HG02571 (cell line): Measurements from ENCODE around the gene RSAD2.

ENCODE experiments used
- ATAC-seq: cut with Tn5 transposase; IDR thresholded peaks from one replicate; pipeline ENCODE4 v1.9.1; 2021; ENCODE audit warnings: mild to moderate bottlenecking, moderate library complexity; ENCODE audit not compliant: unreplicated experiment

The RSAD2 gene

DNA sequence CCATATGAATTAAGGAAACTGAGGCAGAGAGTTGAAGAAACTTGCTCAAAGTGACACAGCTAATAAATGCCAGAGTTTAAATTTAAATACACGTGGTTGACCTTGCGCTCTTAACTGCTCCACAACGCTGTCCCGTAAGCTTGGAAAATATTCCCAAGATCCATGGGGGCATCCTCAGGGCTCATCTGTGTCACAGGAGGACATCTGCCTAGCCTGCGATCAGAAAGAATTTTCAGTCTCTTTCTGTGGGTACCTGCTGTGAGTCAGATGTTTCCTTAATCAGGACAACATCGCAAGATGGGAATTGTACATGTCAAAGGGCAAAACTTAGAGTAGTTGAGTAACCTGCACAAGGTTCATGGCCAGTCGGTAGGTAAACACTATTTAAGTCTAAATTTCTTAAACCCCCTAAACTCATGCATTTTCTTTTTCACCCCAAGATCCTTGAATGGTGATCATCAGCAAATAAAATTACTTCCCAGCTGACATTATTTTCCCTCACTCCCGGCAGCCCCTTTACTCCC is 13.3 kb upstream of the RSAD2 start:
- ATAC-seq: no peak

DNA sequence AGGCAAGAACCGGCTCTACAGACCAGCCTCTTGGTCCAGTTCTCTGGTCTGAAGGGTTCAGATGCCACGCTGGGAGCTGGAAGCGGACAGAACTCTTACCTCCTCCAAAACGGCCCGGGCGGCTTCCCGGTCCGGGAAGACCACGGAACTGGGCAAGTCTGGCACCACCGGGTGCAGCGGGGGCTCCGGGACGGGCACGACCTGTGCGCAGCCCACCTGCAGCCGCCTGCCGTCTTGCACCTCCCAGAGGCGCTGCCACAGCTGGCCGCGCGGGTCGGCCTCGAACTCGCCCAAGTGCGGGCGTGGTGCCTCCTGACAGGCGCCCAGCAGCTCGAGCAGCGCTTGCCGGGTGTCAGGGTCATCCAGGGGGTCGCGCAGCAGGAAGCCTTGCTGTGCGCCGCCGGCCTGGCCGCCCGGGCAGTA is 12.6 kb upstream of the RSAD2 start:
- peak; percentile 17 for ATAC-seq

DNA sequence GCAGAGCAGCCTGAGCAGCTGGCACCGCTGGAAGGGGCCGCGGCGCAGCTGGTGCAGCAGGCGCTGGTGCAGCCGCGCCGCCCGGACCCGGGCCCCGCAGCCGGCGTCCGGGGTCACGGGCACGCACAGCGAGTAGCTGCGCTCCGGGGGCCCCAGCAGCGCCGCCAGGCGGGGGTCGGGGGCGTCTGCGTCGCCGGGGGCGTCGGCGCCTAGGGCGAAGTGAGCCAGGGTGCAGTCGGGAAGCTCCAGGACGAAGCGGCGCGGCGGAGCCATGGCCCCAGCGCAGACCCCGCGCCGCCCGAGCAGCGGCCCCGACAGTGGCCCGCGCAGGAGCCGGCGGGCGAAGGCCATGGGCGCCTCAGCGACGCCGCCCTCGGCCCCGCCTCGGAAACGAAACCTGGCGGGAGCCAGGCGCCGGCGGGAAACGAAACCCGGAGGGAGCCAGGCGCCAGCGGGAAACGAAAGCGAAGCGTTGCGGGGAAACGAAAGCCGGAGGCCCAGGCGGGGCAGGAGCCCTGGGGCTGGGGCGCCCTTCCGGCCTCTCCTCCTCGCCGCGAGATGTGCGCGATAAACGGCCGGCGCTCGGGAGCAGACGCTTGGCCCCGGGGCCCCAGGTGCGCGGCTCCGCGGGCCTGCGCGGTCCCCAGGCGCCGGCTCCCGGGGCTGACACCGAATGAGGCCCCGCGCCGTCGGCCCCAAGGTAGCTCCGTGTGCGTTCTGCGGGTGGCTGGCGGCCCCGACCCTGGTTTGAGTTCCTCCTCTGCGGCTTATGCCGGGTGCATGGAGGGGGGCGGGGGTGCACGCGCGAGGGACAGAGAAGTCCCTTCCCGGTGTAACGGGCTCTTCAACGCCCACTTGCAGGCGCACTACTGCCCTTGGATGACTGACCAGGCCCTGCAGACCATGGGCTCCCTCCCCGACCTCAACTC is 12.0 kb upstream of the RSAD2 start, which contains the start of gene CMPK2:
Gene CMPK2 (minus strand): TSS at position 562 of the 929 bp plus-strand sequence. CDS start 211 bp downstream, at position 351.
- peak; percentile 70 for ATAC-seq

DNA sequence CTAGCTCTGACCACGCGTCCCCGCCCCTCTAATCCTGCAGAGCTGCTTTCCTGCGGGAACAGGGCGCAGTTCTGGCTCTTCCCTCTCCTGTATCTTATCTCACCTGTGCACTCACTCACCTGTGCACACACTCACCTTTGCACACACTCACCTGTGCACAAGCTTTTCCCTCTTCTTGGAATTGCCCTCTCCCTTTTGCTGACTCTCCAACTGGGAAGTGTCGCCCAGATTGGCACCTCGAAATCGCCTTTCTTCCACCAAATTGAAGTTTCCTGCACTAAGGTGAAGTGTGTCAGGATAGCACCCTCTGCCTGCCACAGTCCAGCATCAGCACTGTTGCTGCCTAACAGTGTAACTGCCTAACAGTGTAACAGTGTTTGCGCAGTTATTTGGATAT is 11.3 kb upstream of the RSAD2 start:
- ATAC-seq: no peak

DNA sequence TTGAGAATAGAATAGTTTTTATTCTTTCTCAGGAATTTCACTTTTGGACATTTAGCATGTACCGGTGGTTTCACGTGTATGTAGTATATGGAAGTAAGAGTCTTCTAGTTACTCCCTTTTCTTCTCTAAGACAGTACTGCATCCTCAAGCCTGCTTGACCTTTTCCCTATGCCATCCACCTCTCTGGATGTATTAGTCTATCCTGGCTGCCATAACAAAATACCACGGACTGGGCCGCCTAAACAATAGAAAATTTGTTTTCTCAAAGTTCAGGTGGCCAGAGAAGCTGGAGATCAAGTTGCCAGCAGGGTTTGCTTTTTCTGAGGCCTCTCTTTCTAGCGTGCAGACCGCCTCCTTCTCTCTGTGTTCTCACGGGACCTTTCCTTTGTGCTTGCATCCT is 10.6 kb upstream of the RSAD2 start:
- no peak for ATAC-seq

DNA sequence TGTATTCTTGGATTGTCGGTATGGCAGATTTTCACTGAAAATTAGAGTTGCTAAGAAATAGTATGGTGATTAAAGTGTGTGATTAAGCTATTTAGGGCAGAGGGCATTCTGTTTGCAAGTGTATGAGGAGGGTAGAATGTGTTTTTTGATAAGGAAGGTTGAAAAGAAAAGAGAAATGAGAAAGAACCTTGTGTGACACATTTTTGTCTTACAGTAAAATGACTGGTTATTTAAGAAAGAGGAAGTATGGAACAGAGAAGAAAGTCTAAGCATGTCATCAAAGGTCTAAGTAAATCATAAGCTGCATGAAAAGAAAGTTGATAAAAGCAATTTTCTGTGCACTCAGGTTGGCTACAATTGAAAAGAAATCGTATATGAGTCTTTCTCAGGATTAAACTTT is 5.2 kb upstream of the RSAD2 start:
- ATAC-seq: no peak

DNA sequence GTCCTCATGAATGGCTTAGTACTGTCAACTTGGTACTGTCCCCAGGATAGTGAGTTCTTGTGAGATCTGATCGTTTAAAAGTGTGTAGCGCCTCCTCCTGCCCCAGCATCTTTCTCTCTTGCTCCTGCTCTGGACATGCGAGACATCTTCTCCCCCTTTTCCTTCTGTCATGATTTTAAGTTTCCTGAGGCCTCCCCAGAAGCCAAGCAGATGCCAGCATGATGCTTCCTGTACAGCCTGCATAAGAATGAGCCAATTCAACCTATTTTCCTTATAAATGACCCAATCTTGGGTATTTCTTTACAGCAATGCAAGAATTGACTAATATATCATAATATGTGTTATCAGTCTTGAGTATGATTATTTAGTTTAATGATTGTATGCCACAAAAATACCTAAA is 3.5 kb upstream of the RSAD2 start:
- no peak for ATAC-seq

DNA sequence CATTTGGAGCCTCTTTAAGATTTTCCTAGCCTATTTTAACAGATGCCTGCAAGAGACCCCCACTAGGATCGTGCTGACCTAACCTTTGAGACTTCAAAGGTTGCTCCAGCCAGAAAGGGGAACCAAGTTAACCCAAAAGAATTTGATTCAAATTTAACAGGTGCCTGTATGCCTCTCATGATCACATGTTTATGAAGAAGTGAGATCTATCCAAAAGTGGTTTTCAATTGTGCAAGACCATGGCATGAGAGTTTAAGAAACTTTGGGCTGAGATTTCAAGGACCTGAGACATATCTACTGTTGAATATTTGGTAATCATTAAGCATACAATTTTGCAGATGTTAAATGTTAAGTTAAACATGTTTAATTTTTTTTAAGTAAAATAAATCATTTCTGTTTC is 1.3 kb upstream of the RSAD2 start:
- ATAC-seq: no peak

GRCh38 chr2:6878549-6878948 is 972 bp downstream of the RSAD2 start:
- ATAC-seq: no peak

DNA sequence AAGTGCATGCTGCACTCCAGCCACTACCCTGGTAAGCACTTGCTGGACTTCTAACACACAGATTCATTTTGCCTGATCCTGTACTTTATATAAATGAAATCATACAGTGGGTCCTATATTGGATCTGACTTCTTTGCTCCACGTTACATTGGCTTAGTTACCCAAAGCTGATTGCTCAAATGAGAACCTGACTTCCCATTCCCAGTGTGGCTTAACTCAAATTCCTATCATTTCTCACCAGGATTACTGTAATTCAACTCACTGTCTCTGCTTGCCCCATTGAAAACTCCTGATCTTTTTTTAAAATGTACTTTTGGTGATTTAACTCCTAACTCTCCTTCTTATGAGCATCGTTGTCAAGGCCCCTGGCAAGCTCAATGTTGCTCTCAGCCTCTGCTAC is 1.4 kb downstream of the RSAD2 start:
- ATAC-seq: no peak

DNA sequence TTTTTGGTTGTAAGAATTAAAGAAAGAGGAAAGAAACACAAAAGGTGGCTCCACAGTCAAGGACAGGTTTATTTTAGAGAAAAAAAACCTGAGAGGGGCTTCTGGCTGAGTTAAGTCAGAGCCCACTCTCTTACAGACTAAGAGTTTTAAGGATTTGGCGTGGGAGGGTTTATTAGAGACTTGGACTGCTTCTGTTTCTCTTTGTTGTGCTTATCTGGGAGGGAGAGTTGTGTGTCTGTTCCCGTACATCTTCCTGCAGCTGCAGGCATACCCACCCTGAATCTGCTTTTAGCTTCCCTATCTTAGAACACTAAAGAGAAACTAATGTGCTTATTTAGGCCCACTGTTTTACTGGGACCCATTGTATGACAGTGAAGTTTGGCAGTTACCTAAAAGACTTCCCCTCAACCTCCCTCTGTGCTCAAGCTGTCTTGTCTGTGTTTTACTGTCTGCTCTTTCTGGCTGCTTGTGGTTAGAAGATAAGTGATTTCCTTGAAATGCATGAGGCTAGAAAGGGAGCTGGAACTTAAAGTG is 2.7 kb downstream of the RSAD2 start:
- no peak for ATAC-seq

GRCh38 chr2:6881046-6881445 is 3.5 kb downstream of the RSAD2 start:
- no peak for ATAC-seq

- no peak for ATAC-seq
Observed at GRCh38 chr2:6881516-6881915, 3.9 kb downstream of the RSAD2 start.

GRCh38 chr2:6883448-6884122 is 6.0 kb downstream of the RSAD2 start:
- no peak for ATAC-seq

DNA sequence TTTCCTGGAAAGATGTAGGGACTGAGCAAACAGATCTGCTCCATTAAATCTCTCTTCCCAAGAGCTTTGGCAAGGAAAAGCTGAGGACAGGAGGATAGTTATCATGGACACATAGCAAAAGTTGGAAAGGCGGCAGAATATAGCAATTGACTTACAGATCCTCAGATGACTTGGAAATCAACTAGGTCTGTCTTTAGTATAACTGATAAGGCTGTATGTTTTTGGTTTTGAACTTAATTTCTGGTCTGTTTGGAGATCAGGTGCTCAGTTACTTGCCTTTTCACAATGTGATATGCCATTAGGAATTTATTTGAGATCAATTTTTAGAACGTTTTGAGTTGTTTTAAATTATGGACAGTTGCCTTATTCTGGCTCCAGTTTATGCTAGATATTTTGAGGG is 8.0 kb downstream of the RSAD2 start:
- no peak for ATAC-seq

- no peak for ATAC-seq
Observed at GRCh38 chr2:6885968-6886367, 8.4 kb downstream of the RSAD2 start.

DNA sequence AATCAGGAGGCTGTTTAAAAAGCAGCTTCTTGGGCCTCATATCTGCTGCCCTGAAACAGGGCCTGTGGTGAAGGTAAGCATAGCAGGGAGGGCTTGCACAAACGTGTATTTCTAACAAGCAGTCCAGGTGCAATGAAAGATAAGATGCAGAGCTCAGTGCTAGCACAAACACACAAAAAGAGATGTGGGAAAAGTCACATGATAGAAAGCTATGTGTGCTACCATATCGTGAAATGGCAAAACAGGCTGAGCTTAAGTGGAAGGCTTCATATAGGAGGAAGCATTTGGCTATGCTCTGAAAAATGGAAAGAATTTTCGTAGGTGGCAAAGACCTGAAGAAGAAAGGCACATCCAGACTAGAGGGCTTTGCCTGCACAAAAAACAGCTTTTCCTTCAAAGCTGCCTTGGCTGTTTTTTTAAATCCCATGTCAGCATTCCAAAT is 10.2 kb downstream of the RSAD2 start:
- no peak for ATAC-seq

GRCh38 chr2:6888724-6889123 is 11.1 kb downstream of the RSAD2 start:
- ATAC-seq: no peak

DNA sequence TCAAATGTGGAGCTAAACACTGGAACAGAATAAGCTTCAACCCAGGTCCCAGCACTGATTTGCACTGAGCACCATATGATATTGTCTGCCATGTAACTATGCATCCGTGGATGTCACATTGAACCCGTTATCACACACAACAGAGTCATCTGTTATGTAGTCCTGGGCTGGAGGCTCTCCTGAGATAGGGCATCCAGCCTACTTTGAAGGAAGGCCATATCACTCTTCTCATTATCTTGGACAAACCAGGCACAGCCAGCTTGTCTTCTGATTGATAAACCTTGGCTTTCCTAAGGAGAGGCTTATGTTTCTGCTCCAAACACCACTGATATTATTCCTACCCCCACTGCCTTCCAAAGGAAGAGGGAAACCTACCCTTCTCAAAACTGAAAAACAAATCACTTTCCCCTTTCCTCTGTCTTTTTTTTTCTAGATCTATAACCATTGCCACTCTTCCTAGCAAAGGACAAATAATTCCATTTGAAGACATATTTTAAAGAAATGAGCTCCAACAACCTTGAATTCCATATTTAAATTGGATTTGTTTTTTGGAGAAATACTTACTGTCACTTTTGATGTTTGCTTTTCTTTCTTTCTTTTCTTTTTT is 16.4 kb downstream of the RSAD2 start:
- ATAC-seq: no peak

DNA sequence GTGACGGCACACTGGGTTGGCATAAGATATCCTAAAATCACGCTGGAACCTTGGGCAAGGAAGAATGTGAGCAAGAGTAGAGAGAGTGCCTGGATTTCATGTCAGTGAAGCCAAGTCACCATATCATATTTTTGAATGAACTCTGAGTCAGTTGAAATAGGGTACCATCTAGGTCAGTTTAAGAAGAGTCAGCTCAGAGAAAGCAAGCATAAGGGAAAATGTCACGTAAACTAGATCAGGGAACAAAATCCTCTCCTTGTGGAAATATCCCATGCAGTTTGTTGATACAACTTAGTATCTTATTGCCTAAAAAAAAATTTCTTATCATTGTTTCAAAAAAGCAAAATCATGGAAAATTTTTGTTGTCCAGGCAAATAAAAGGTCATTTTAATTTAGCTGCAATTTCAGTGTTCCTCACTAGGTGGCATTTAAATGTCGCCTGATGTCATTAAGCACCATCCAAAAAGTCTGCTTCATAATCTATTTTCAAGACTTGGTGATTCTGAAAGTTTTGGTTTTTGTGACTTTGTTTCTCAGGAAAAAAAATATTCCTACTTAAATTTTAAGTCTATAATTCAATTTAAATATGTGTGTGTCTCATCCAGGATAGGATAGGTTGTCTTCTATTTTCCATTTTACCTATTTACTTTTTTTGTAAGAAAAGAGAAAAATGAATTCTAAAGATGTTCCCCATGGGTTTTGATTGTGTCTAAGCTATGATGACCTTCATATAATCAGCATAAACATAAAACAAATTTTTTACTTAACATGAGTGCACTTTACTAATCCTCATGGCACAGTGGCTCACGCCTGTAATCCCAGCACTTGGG is 19.6 kb downstream of the RSAD2 start:
- ATAC-seq: no peak
